HepG2 (cell line): ENCODE data around the gene ENHO.

Source experiments
- BCLAF1 ChIP-seq: fragments of 450-650 bp; IDR thresholded peaks from 2 replicates; pipeline ENCODE4 v1.6.1; 2017; ENCODE audit warnings: mild to moderate bottlenecking
- EZH2 ChIP-seq: conservative IDR thresholded peaks from 2 replicates; pipeline ENCODE4 v1.6.1; 2012; ENCODE audit warnings: mild to moderate bottlenecking, low read depth, low read length, moderate library complexity
- GATAD1 ChIP-seq: IDR thresholded peaks from 2 replicates; pipeline ENCODE4 v1.6.1; 2016; ENCODE audit warnings: missing genetic modification reagents, missing compliant biosample characterization
- JUND ChIP-seq: sonication (generic); formaldehyde crosslinking; IDR thresholded peaks from 2 replicates; pipeline ENCODE4 v1.8.0; 2022; ENCODE audit warnings: mild to moderate bottlenecking, missing genetic modification reagents
- KDM5B ChIP-seq: sonication (generic); formaldehyde crosslinking; IDR thresholded peaks from 2 replicates; pipeline ENCODE4 v1.4.0; 2020; ENCODE audit warnings: missing genetic modification reagents, mild to moderate bottlenecking, borderline replicate concordance
- KMT2A ChIP-seq: sonication (generic); formaldehyde crosslinking; IDR thresholded peaks from 2 replicates; pipeline ENCODE4 v1.4.0; 2020; ENCODE audit warnings: missing genetic modification reagents
- MXD3 ChIP-seq: IDR thresholded peaks from 2 replicates; pipeline ENCODE4 v1.6.1; 2016; ENCODE audit warnings: mild to moderate bottlenecking, missing biosample characterization, missing genetic modification reagents
- POLR2A ChIP-seq, 2 experiments: IDR thresholded peaks; 2 replicates each; pipeline ENCODE4 v1.6.1; 2011; ENCODE audit warnings: low read depth in 2 of 2, low read length in 2 of 2, mild to moderate bottlenecking in 1 of 2, moderate library complexity in 1 of 2; ENCODE audit not compliant: insufficient read depth in 1 of 2
- SKI ChIP-seq: fragments of 450-650 bp; IDR thresholded peaks from one replicate; pipeline ENCODE4 v1.6.1; 2018; ENCODE audit warnings: mild to moderate bottlenecking; ENCODE audit not compliant: partially characterized antibody
- TAF1 ChIP-seq: sonication (generic); formaldehyde crosslinking; IDR thresholded peaks from 2 replicates; pipeline ENCODE4 v1.4.0; 2020; ENCODE audit warnings: missing genetic modification reagents
- TF ChIP-seq, protein P1 (sequence below), 2 experiments: sonication (generic) in 1 of 2; formaldehyde crosslinking in 1 of 2; IDR thresholded peaks; 2 replicates each; pipeline versions ENCODE4 v1.5.1 to v1.6.1; 2011 to 2020; ENCODE audit warnings: borderline replicate concordance in 1 of 2, low read depth in 1 of 2, low read length in 1 of 2, mild to moderate bottlenecking in 1 of 2, missing genetic modification reagents in 1 of 2, moderate library complexity in 1 of 2
- TF ChIP-seq, protein P2 (sequence below): sonication (generic); formaldehyde crosslinking; IDR thresholded peaks from 2 replicates; pipeline ENCODE4 v1.5.0; 2020; ENCODE audit warnings: mild to moderate bottlenecking, missing genetic modification reagents, moderate library complexity
- TF ChIP-seq, protein P3 (sequence below): sonication (generic); formaldehyde crosslinking; IDR thresholded peaks from 2 replicates; pipeline ENCODE4 v1.8.1; 2023; ENCODE audit warnings: missing genetic modification reagents, inconsistent platforms, borderline replicate concordance

GRCh38 chr9:34566322-34566721, 43.5 kb upstream of the ENHO start:
- TF ChIP-seq, protein P1, sequence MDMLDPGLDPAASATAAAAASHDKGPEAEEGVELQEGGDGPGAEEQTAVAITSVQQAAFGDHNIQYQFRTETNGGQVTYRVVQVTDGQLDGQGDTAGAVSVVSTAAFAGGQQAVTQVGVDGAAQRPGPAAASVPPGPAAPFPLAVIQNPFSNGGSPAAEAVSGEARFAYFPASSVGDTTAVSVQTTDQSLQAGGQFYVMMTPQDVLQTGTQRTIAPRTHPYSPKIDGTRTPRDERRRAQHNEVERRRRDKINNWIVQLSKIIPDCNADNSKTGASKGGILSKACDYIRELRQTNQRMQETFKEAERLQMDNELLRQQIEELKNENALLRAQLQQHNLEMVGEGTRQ (IDR thresholded peaks at IDR 0.05; ENCODE audit: low read depth, low read length): no peak
- TF ChIP-seq, protein P1 (CRISPR knock-in tag; IDR thresholded peaks at IDR 0.05; ENCODE audit: borderline replicate concordance): no peak
- TF ChIP-seq JUND (CRISPR knock-in tag) (no peak), SKI (no peak), KDM5B (CRISPR knock-in tag) (no peak), KMT2A (CRISPR knock-in tag) (no peak), POLR2A (IDR thresholded peaks at IDR 0.05; ENCODE audit: insufficient read depth in 1 of 2, low read depth in 2 of 2, low read length in 2 of 2) (no peak), TAF1 (no peak), EZH2 (no peak), BCLAF1 (no peak), MXD3 (CRISPR knock-in tag) (no peak), GATAD1 (CRISPR knock-in tag) (no peak)
- TF ChIP-seq, protein P2, sequence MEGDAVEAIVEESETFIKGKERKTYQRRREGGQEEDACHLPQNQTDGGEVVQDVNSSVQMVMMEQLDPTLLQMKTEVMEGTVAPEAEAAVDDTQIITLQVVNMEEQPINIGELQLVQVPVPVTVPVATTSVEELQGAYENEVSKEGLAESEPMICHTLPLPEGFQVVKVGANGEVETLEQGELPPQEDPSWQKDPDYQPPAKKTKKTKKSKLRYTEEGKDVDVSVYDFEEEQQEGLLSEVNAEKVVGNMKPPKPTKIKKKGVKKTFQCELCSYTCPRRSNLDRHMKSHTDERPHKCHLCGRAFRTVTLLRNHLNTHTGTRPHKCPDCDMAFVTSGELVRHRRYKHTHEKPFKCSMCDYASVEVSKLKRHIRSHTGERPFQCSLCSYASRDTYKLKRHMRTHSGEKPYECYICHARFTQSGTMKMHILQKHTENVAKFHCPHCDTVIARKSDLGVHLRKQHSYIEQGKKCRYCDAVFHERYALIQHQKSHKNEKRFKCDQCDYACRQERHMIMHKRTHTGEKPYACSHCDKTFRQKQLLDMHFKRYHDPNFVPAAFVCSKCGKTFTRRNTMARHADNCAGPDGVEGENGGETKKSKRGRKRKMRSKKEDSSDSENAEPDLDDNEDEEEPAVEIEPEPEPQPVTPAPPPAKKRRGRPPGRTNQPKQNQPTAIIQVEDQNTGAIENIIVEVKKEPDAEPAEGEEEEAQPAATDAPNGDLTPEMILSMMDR (CRISPR knock-in tag): no peak
- TF ChIP-seq, protein P3, sequence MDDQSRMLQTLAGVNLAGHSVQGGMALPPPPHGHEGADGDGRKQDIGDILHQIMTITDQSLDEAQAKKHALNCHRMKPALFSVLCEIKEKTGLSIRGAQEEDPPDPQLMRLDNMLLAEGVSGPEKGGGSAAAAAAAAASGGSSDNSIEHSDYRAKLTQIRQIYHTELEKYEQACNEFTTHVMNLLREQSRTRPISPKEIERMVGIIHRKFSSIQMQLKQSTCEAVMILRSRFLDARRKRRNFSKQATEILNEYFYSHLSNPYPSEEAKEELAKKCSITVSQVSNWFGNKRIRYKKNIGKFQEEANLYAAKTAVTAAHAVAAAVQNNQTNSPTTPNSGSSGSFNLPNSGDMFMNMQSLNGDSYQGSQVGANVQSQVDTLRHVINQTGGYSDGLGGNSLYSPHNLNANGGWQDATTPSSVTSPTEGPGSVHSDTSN (CRISPR knock-in tag): no peak
